GM23338 (cell line): ENCODE measurements around the gene CENPP. TPM values are rescaled to one million over a fixed set of nuclear protein-coding genes. Genes with fewer than 3 reads are reported as not detected.

Experiments
- ATAC-seq: fragments of 200-7000 bp; cut with Tn5 transposase; 3 replicates; pipeline ENCODE4 v1.9.1; 2020
- DNase-seq: peaks from one replicate; pipeline ENCODE4 v3.0.0-alpha.2; 2015; ENCODE audit warnings: low spot score
- H2AFZ ChIP-seq: fragments of 200-600 bp; sonication (generic); 2 replicates; pipeline ENCODE4 v1.8.0; 2016; ENCODE audit warnings: antibody characterized with exemption, mild to moderate bottlenecking, moderate library complexity
- H3F3A ChIP-seq: fragments of 200-600 bp; sonication (generic); replicated peaks from 2 replicates; pipeline ENCODE4 v1.8.0; 2017; ENCODE audit warnings: antibody characterized with exemption, mixed run types, low read depth
- H3K27ac ChIP-seq: fragments of 200-600 bp; sonication (generic); 2 replicates; pipeline ENCODE4 v1.6.1; 2016; ENCODE audit warnings: low read depth
- H3K27me3 ChIP-seq: fragments of 200-600 bp; sonication (generic); 2 replicates; pipeline ENCODE4 v1.8.0; 2016; ENCODE audit warnings: mild to moderate bottlenecking, mixed run types, moderate library complexity; ENCODE audit not compliant: insufficient read depth
- H3K36me3 ChIP-seq: fragments of 200-600 bp; sonication (generic); 2 replicates; pipeline ENCODE4 v1.8.0; 2016; ENCODE audit warnings: mild to moderate bottlenecking; ENCODE audit not compliant: insufficient read depth
- H3K4me1 ChIP-seq: fragments of 200-600 bp; sonication (generic); 2 replicates; pipeline ENCODE4 v1.8.0; 2016; ENCODE audit warnings: mild to moderate bottlenecking, moderate library complexity; ENCODE audit not compliant: insufficient read depth
- H3K4me2 ChIP-seq: fragments of 200-600 bp; sonication (generic); 2 replicates; pipeline ENCODE4 v1.7.1; 2017; ENCODE audit warnings: mixed run types
- H3K4me3 ChIP-seq: fragments of 200-600 bp; sonication (generic); 2 replicates; pipeline ENCODE4 v1.6.1; 2016; ENCODE audit warnings: mixed run types
- H3K79me2 ChIP-seq: fragments of 200-600 bp; sonication (generic); replicated peaks from 2 replicates; pipeline ENCODE4 v1.8.0; 2017; ENCODE audit warnings: mild to moderate bottlenecking; ENCODE audit not compliant: insufficient read depth
- H3K9me2 ChIP-seq: fragments of 200-600 bp; sonication (generic); 2 replicates; pipeline ENCODE4 v1.8.0; 2017; ENCODE audit not compliant: insufficient read depth
- H4K20me1 ChIP-seq: fragments of 200-600 bp; sonication (generic); replicated peaks from 2 replicates; pipeline ENCODE4 v1.8.0; 2017; ENCODE audit warnings: mild to moderate bottlenecking; ENCODE audit not compliant: insufficient read depth
- H3K27ac Mint-ChIP-seq: 2 replicates; pipeline ENCODE4 v1.8.0; 2020; ENCODE audit warnings: inconsistent platforms, mild to moderate bottlenecking, moderate library complexity, mixed read lengths
- H3K27me3 Mint-ChIP-seq: 3 replicates; pipeline ENCODE4 v1.8.0; 2022; ENCODE audit warnings: low read depth, mild to moderate bottlenecking, moderate library complexity, mixed read lengths, inconsistent platforms; ENCODE audit not compliant: insufficient read depth, poor library complexity
- H3K36me3 Mint-ChIP-seq: 3 replicates; pipeline ENCODE4 v1.8.0; 2021; ENCODE audit warnings: low read depth, mild to moderate bottlenecking, inconsistent platforms, moderate library complexity, mixed read lengths
- H3K4me1 Mint-ChIP-seq: 3 replicates; pipeline ENCODE4 v1.8.0; 2020; ENCODE audit warnings: mild to moderate bottlenecking, inconsistent platforms, mixed read lengths
- H3K4me3 Mint-ChIP-seq: 3 replicates; pipeline ENCODE4 v1.8.0; 2021; ENCODE audit warnings: moderate library complexity, mild to moderate bottlenecking, inconsistent platforms, mixed read lengths
- H3K9me3 Mint-ChIP-seq: 3 replicates; pipeline ENCODE4 v1.8.0; 2020; ENCODE audit warnings: moderate library complexity, mild to moderate bottlenecking, inconsistent platforms, mixed read lengths
- CREB1 ChIP-seq: fragments of 250-450 bp; sonication (Bioruptor Pico); IDR thresholded peaks from 2 replicates; pipeline ENCODE4 v1.5.0; 2020; ENCODE audit warnings: low read depth, mild to moderate bottlenecking, moderate library complexity
- EZH2phosphoT487 ChIP-seq: fragments of 200-600 bp; sonication (generic); IDR thresholded peaks from one replicate; pipeline ENCODE4 v1.8.1; 2018; ENCODE audit warnings: antibody characterized with exemption; ENCODE audit not compliant: unreplicated experiment
- POLR2AphosphoS5 ChIP-seq: IDR thresholded peaks from 2 replicates; pipeline ENCODE4 v1.6.1; 2016; ENCODE audit warnings: antibody characterized with exemption, low read depth
- STAT1 ChIP-seq: IDR thresholded peaks from one replicate; pipeline ENCODE4 v1.6.1; 2016; ENCODE audit warnings: antibody characterized with exemption; ENCODE audit not compliant: unreplicated experiment
- ZNF331 ChIP-seq: fragments of 250-450 bp; sonication (Bioruptor Pico); IDR thresholded peaks from 2 replicates; pipeline ENCODE4 v1.5.0; 2020; ENCODE audit warnings: low read depth, mild to moderate bottlenecking, moderate library complexity
- ZNF462 ChIP-seq: fragments of 250-450 bp; sonication (Bioruptor Pico); IDR thresholded peaks from 2 replicates; pipeline ENCODE4 v1.5.0; 2020; ENCODE audit warnings: mild to moderate bottlenecking, moderate library complexity
- polyA plus RNA-seq: library from polyadenylated mRNA; unstranded; fragments of >200 nt; fragmentation: Nextera tagmentation; extraction: Ambion mirVana; gene quantifications from 2 replicates; pipeline ENCODE4 v1.2.1, GENCODE V29; 2016
- total RNA-seq: library from RNA; depleted of rRNA; stranded (reverse); fragments of >200 nt; shearing (Covaris generic); gene quantifications from 2 replicates; pipeline ENCODE4 v1.2.3, GENCODE V29; 2014
- TF ChIP-seq, protein P1 (sequence below): IDR thresholded peaks from 2 replicates; pipeline ENCODE4 v1.6.1; 2016; ENCODE audit warnings: antibody characterized with exemption
- TF ChIP-seq, protein P2 (sequence below), 2 experiments: fragments of 200-600 bp in 1 of 2; sonication (generic) in 1 of 2; conservative IDR thresholded peaks; 2 replicates each; pipeline versions ENCODE4 v1.5.1 to v1.6.1; 2016 to 2017; ENCODE audit warnings: antibody characterized with exemption in 2 of 2, low read depth in 2 of 2, mild to moderate bottlenecking in 2 of 2, moderate library complexity in 1 of 2
- TF ChIP-seq, protein P3 (sequence below): IDR thresholded peaks from one replicate; pipeline ENCODE4 v1.6.1; 2018; ENCODE audit warnings: antibody characterized with exemption; ENCODE audit not compliant: unreplicated experiment

Gene CENPP
- total and polyA plus RNA-seq, 2 experiments from 2014 or later = 11.0 to 12.6 TPM

GRCh38 chr9:92614763-92615461 is 289.2 kb downstream of the CENPP start (continued):
- TF ChIP-seq ZNF462 (CRISPR knock-in tag) (no peak), CREB1 (no peak), ZNF331 (CRISPR knock-in tag) (no peak), EZH2phosphoT487 (no peak), POLR2AphosphoS5 (no peak)
- TF ChIP-seq, protein P1, sequence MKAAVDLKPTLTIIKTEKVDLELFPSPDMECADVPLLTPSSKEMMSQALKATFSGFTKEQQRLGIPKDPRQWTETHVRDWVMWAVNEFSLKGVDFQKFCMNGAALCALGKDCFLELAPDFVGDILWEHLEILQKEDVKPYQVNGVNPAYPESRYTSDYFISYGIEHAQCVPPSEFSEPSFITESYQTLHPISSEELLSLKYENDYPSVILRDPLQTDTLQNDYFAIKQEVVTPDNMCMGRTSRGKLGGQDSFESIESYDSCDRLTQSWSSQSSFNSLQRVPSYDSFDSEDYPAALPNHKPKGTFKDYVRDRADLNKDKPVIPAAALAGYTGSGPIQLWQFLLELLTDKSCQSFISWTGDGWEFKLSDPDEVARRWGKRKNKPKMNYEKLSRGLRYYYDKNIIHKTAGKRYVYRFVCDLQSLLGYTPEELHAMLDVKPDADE = no peak

- no peaks in the 10 kb centered on the region for H3K27me3 Mint-ChIP-seq
Observed at GRCh38 chr9:92615790-92616189, 290.0 kb downstream of the CENPP start.

More at GRCh38 chr9:92615790-92616189, 290.0 kb downstream of the CENPP start:
- Histone ChIP-seq H3K9me2 (no peaks in the 10 kb centered on the region), H3K79me2 (no peaks in the 10 kb centered on the region), H3K27me3 (no peaks in the 10 kb centered on the region), H3K27ac (no peak overlapping the region), H3F3A (no peaks in the 10 kb centered on the region), H3K4me1 (no peaks in the 10 kb centered on the region), H3K4me2 (no peak overlapping the region), H3K36me3 (no peaks in the 10 kb centered on the region; the same call in 1 of the 2 replicates), H3K4me3 (no peak overlapping the region), H4K20me1 (no peaks in the 10 kb centered on the region), H2AFZ (no peak overlapping the region)
- peaks cover 21% of the 10 kb centered on the region for H3K36me3 Mint-ChIP-seq
- H3K9me3 Mint-ChIP-seq = no peaks in the 10 kb centered on the region; the same call in 2 of the 3 replicates
- no peak overlapping the region for H3K4me3 Mint-ChIP-seq
- no peaks in the 10 kb centered on the region for H3K4me1 Mint-ChIP-seq
- DNase-seq = no peak
- no peak overlapping the region for H3K27ac Mint-ChIP-seq
- TF ChIP-seq, protein P2, sequence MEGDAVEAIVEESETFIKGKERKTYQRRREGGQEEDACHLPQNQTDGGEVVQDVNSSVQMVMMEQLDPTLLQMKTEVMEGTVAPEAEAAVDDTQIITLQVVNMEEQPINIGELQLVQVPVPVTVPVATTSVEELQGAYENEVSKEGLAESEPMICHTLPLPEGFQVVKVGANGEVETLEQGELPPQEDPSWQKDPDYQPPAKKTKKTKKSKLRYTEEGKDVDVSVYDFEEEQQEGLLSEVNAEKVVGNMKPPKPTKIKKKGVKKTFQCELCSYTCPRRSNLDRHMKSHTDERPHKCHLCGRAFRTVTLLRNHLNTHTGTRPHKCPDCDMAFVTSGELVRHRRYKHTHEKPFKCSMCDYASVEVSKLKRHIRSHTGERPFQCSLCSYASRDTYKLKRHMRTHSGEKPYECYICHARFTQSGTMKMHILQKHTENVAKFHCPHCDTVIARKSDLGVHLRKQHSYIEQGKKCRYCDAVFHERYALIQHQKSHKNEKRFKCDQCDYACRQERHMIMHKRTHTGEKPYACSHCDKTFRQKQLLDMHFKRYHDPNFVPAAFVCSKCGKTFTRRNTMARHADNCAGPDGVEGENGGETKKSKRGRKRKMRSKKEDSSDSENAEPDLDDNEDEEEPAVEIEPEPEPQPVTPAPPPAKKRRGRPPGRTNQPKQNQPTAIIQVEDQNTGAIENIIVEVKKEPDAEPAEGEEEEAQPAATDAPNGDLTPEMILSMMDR (conservative IDR thresholded peaks at IDR 0.05; ENCODE audit: low read depth in 2 of 2) = no peak
- TF ChIP-seq CREB1 (no peak), STAT1 (no peak), EZH2phosphoT487 (no peak)
- TF ChIP-seq, protein P3, sequence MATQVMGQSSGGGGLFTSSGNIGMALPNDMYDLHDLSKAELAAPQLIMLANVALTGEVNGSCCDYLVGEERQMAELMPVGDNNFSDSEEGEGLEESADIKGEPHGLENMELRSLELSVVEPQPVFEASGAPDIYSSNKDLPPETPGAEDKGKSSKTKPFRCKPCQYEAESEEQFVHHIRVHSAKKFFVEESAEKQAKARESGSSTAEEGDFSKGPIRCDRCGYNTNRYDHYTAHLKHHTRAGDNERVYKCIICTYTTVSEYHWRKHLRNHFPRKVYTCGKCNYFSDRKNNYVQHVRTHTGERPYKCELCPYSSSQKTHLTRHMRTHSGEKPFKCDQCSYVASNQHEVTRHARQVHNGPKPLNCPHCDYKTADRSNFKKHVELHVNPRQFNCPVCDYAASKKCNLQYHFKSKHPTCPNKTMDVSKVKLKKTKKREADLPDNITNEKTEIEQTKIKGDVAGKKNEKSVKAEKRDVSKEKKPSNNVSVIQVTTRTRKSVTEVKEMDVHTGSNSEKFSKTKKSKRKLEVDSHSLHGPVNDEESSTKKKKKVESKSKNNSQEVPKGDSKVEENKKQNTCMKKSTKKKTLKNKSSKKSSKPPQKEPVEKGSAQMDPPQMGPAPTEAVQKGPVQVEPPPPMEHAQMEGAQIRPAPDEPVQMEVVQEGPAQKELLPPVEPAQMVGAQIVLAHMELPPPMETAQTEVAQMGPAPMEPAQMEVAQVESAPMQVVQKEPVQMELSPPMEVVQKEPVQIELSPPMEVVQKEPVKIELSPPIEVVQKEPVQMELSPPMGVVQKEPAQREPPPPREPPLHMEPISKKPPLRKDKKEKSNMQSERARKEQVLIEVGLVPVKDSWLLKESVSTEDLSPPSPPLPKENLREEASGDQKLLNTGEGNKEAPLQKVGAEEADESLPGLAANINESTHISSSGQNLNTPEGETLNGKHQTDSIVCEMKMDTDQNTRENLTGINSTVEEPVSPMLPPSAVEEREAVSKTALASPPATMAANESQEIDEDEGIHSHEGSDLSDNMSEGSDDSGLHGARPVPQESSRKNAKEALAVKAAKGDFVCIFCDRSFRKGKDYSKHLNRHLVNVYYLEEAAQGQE = no peak
- no peak for ATAC-seq
